Measurements from ENCODE around the gene RPUSD1.
"Not testable (repeated sequence)": the region's sequence is repeated elsewhere in the genome, so short reads cannot be mapped to it uniquely, and the experiment has no call there.

RPUSD1 gene

GRCh38 chr16:747978-748746, 40.0 kb downstream of the RPUSD1 start:
- DNase-seq (ENCODE audit: low spot score) = no peak

GRCh38 chr16:746637-747036, 41.5 kb downstream of the RPUSD1 start:
- no peak for DNase-seq (ENCODE audit: low spot score)

DNA sequence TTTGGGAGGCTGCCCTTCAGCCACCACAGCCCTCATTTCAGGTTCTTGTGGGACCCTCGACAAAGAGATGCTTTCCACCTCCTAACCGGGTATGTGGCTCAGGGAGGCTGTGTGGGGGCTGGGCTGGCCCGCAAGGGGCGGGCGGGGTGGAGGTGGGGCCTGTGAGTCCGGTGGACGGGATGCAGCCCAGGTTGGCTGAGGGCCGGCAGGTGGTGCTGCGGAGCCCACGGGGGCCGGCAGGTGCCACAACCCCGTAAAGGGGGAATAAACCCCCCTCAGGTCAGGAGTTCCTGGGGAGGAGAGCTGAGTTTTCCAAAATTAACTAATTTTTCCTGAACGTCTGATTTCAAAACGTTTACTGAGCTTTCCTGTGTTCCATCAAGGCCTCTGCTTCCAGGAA, 42.4 kb downstream of the RPUSD1 start:
- DNase-seq (ENCODE audit: low spot score) = no peak

GRCh38 chr16:743794-744500, 44.2 kb downstream of the RPUSD1 start:
- DNase-seq (ENCODE audit: low spot score) = no peak

- not testable (repeated sequence) for DNase-seq (ENCODE audit: low spot score)
These were observed 45.3 kb downstream of the RPUSD1 start for GRCh38 chr16:742894-743293.

DNA sequence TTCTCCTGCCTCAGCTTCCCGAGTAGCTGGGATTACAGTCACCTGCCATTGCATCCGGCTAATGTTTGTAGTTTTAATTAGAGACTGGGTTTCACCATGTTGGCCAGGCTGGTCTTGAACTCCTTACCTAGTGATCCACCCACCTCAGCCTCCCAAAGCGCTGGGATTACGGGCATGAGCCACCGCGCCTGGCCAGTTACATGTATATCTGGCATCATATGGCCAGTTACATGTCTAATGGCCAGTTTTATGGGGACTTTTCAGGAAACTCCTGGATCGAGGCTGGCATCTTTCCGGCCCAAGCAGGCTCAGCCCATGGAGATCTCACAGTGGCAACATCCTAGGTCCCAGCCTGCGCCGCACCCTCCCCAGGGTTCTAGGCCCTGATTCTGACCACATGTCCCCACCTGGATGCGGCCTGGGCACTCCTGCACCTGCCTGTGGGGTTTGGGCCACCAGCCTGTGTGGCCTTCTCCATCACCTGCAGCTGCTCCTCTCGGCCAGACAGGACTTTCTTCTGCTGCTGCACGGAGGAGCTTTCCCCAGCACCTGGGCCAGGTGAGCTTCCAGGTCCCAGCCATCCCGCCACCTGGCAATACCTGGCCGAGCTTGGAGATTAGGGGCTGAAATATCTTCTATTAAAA, 46.1 kb downstream of the RPUSD1 start:
- no peak for DNase-seq (ENCODE audit: low spot score)

GRCh38 chr16:740764-741505, 47.2 kb downstream of the RPUSD1 start, which contains the start of gene CIAO3:
TSS of gene CIAO3 (minus strand) at chr16:740997. CDS start at chr16:740985, 12 bp downstream.
- DNase-seq (ENCODE audit: low spot score) = peak; percentile 80

DNA sequence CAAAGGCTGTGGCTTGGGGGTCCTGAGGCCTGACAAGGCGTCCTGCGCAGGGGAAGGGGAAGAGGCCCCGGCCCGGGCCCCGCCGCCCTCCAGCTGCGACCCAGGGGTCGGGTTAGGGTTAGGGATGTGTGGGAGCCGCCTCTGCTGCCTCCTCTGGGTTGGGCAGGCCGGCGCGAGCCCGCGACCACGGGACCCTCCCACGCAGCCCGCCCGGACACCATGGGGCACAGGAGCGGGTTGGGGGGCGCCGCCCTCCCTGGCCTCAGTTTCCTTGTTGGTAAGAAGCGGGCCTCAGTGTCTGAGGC, 47.8 kb downstream of the RPUSD1 start:
- no peak for DNase-seq (ENCODE audit: low spot score)

- no peak for DNase-seq (ENCODE audit: low spot score)
These were observed 48.4 kb downstream of the RPUSD1 start for GRCh38 chr16:739560-740458.

DNA sequence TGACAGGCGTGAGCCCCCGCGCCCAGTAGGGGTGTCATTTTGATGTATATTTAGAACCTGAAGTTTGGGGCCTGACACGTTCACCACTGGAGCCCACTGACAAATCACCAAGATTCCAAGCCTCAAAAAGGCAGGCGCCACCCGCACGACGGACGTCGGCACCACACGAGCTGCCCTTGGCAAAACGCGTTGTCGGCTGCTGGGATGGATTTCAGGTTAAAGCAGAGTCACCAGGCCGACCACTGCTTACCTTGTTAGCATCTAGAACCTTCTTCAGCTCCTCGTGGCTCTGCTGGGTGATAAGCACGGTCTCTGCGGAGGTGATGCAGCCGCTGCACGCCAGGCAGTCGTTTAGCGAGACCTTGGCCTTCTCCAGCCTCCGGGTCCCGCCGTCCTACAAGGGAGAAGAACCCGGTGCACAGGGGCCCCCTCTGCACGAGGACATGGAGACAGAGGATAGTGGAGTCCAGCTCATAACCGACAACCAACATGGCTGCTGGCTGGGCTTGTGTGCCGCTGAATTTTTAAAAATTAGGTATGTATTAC, 51.2 kb downstream of the RPUSD1 start:
- DNase-seq (ENCODE audit: low spot score) = no peak

DNA sequence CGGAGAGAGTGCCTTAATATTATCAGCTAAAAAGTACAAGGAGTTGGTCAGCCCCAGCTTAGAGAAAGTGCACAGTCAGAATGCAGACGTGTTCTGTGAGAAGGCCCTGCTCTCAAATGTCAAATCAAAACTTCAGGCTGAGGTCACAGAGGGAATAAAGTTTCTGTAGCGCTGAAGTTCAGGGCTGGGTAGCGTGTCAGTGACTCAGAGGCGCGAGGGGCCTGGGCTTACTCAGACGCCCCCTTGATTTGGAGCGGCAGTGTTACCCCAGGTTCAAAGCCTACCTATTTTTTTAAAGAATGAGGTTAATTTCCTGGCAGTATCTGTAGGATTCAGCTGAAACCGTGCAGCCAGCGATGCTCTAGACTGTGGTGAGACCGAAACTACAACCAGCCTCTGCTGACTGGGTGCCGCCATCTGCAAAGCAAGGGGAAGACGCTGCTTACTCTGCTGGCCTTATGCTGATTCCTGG, 52.2 kb downstream of the RPUSD1 start:
- no peak for DNase-seq (ENCODE audit: low spot score)

GRCh38 chr16:734981-735881, 53.0 kb downstream of the RPUSD1 start:
- no peak for DNase-seq (ENCODE audit: low spot score)
